ENCODE measurements around the gene SHISA5. TPM values are rescaled to one million over a fixed set of nuclear protein-coding genes. Genes with fewer than 3 reads are reported as not detected.

SHISA5 gene
- total RNA-seq, 1 donor from 2014 or later = 142 TPM

GRCh38 chr3:48433472-48434118, 70.4 kb downstream of the SHISA5 start:
- intact Hi-C loops (cut with micrococcal nuclease) = no loop called here

GRCh38 chr3:48432411-48433371, 71.3 kb downstream of the SHISA5 start:
- intact Hi-C loops (cut with micrococcal nuclease) = no loop called here

DNA sequence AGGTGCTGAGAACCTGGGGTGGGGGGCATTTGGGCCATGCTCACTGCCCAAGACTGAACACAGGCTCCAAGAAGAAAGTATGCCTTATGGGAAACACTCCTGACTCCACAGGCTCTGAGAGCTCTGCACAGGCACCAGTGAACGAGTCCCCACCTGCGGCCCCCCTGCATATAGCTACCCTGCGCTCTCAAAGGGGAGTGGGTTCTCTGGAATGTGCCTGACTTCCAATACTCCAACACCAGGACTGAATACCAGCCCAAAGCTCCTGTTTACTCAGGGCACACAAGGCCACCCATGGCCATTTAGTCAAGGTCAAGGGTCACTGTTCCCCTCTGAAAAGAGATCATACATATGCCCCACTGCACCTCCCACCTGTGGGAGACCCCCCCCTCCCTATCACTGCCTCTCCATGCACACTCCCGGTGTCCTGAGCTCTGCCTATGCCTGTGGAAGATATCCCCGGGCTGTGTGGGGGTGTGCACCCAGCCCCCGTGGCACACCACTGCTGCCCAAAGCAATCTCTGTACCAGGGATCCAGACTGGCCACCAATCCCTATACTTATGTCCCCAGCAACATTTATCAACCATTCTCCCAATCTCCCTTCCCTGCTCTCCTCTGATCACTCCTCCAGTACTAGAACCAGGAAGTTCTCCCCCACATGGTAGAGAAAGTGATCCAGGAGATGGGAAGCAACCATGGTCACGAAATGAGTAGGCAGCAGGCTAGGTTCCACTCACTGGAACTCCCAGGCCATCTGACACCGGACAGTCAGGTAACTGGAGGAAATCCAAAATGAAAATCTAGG, 72.5 kb downstream of the SHISA5 start:
- intact Hi-C loops (cut with micrococcal nuclease) = no loop called here

DNA sequence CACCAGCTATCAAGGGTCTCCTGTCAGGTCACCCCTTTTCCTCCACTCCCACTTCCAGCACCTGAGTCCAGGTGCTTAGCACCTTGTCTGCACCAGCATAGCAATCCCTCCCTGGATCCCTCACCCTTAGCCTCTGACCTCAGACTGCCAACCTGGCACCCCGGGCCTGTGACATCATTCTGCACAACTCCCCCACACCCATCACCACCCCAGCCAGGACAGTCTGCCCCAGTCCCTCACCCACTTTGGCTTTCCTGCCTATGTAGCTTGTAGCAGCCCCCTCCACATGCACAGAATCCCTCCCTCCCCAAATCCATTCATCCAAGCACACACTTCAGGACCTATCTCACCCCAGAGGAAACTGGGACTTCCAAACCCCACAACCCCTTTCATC, 73.3 kb downstream of the SHISA5 start:
- intact Hi-C loops (cut with micrococcal nuclease) = no loop called here

DNA sequence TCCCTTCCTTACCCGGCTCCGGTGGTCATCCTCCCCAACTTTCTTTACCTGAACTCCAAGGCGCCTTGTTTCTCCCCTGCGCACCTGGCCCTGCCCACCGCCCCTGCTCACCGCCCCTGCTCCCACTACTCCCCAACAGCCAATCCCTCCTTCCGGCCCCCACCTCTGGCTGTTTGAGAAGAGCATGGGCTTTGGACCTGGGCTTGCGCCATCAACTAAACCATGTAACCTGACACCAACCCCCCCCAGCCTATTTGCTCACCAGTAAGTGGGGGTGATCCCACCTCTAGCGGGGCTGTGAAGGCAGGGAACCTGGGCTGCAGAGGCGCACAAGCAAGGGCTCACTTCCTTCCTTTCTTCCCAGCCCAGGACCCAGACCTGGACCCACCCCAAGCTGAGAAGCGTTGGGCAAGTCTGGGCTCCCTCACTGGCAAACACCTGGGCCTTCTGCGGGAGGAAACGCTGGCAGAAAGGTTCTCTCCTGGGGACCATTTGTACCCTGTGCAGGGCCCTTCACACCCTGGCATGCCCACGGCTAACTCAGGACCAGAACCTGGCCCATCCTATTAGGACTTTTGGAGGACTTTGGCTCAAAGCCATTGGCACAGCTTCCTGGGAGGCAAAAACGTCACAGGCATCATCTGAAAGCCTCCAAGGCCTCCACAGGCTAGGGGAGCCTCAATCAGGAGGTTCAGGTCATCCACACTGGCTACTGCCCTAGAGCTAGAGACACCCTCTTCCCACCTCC, 73.8 kb downstream of the SHISA5 start, which contains the start of gene PLXNB1:
Gene PLXNB1 (minus strand): TSS at position 127 of the 748 bp plus-strand sequence. CDS start 5,475 bp downstream, outside the sequence.
- intact Hi-C loops (cut with micrococcal nuclease) = no loop called here

- intact Hi-C loops (cut with micrococcal nuclease) = no loop called here
Observed at GRCh38 chr3:48429317-48429959, 74.5 kb downstream of the SHISA5 start.

GRCh38 chr3:48428572-48429316, 75.2 kb downstream of the SHISA5 start:
- intact Hi-C loops (cut with micrococcal nuclease) = no loop called here

GRCh38 chr3:48428088-48428571, 75.8 kb downstream of the SHISA5 start:
- intact Hi-C loops (cut with micrococcal nuclease) = no loop called here

GRCh38 chr3:48427630-48427962, 76.4 kb downstream of the SHISA5 start:
- intact Hi-C loops (cut with micrococcal nuclease) = no loop called here

DNA sequence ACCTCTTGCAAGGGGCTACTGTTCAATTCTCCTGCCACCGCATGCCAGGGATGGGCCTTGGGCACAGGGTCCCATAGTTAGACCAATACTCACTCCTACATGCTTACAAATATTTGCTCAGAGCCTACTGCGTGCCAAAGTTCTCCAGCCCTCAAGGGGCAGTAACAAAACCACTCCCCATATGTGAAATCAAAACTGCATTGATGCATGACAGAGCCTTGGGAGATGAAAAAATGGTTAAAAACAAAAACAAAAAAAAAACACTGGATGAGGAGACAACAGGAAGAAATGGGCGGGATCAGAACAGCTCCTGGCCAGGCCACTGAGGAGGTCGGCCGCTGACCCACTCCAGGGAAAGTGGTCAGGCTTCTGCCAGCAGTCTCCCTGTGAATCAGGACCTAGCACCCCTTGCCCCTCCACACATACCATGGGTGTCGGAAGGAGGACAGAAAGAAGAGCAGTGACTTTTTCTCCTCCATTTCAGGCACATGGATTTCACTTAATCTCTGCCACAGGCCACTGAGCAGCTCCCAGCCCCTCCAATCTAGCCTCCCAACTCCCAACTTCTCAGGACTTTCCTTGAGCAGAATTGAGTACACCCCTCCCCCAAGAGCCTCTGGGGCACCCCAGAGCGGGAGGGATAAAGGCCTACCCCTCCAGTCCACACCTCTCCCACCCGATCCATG, 76.9 kb downstream of the SHISA5 start:
- intact Hi-C loops (cut with micrococcal nuclease) = no loop called here

DNA sequence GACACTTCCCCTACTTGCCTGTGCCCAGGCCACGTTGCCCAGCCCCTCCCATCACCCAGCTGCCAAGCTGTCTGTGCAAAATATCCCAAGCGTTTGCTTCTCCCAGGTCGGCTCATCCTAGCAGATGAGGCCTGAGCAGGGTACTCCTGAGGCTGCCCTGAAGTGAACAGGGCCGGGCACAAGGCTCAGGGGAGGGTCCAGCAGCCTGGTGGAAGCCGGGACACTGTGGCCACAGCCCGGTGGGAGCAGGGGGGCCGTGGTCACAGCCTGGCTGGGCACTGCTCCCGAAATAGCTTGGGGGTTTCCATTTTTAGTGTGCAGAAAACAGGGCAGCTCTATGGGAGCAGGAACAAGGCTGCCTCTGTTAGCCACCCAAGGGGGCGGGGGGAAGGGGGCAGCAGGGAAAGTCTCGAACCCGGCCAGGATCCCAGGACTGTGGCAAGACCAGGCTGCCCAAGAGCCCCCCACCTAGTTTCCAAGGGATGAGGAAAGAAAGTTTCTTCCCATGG, 77.5 kb downstream of the SHISA5 start:
- intact Hi-C loops (cut with micrococcal nuclease) = no loop called here

DNA sequence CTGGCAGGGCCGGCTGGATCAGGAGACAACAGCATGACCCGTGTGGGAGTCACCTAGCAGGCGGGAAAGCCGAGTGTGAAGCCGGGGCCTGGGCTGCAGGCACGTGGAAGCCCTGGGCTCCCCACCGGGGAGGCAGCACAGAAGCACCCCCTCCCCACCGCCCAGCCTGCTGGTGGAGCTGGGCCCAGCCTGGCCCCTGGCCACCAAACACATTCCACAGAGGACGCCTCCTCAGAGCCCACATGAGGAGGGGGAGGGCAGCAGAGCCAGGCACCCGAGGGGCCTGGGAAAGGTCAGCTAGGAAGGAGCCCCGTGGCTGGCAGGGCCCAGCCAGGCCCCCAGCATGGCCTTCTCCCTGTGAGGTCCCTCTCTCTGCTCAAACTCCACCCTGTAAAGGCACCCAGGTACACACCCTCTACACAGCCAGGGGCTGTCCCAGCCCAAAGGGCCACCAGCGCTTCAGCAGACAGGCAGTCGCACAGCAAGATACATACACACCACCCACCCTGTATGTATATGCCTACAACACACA, 78.6 kb downstream of the SHISA5 start:
- intact Hi-C loops (cut with micrococcal nuclease) = no loop called here

GRCh38 chr3:48423883-48424695, 79.9 kb downstream of the SHISA5 start:
- intact Hi-C loops (cut with micrococcal nuclease) = no loop called here

DNA sequence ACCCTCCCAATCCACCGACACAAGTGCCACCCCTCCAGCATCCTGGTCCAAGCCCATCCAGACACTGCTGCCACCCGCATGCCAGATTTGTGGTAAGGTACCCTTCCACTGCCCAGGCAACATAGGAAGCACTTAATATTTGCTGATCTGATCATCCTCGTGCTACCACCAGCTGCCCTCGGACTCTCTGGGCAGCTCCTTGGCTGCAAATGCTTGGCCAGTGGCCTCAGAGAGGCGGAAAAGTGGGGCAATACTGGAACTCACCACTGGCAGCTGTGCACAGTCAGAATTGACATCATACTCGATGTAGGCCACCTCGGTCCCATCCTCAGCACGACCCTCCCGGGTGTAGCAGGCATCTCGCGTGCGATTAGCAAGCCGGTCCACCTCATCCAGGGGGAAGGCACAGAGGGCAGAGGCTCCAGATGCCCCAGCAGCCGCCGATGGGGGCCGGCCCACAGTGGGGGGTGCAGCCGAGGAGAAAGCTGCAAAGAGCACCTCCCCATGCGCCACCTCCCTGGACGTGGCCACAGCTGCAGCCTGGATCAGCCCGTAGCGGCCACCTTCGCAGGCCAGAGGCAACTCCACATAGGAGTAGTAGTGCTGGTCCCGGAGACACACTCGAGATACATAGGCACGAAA, 80.6 kb downstream of the SHISA5 start:
- intact Hi-C loops (cut with micrococcal nuclease) = no loop called here

DNA sequence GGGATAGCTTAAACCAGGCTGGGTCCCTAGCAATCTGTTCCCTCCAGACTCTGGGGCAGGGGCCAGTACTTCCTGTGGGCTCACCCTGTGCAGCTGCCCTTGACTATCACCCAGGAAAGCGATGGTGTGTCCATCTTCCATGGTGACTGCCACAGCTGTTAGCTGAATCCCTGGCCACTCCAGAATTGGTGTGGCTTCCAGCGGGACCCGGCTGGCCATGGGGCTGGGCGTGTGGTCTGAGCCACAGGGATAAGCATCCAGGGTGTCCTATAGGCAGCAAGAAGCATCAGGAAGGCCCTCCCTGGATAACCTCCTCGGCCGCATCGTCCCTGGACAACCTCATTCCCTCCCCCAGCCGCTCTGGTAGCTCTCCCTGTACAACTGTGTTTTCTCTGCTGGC, 81.3 kb downstream of the SHISA5 start:
- intact Hi-C loops (cut with micrococcal nuclease) = no loop called here

GRCh38 chr3:48422272-48422671, 81.7 kb downstream of the SHISA5 start:
- intact Hi-C loops (cut with micrococcal nuclease) = no loop called here

GRCh38 chr3:48420561-48420960, 83.4 kb downstream of the SHISA5 start:
- intact Hi-C loops (cut with micrococcal nuclease) = no loop called here

Measured in T-helper 2 cell treated with Interferon-gamma antibody and Interleukin-4, amounts not matched to agents 100 ng/mL and 5 ng/mL, for 36 hours (primary cell).